Vagina (tissue), 2 donors: ENCODE data around the gene DOCK1. TPM values are rescaled to one million over a fixed set of nuclear protein-coding genes. Genes with fewer than 3 reads are reported as not detected.

ENCODE experiments used
- DNase-seq, 2 donors: peaks; one replicate each; pipeline ENCODE4 v3.0.0-alpha.2; 2017; ENCODE audit errors: extremely low spot score in 2 of 2
- H3K27ac ChIP-seq: fragments of 200-600 bp; sonication (generic); one replicate; pipeline ENCODE4 v1.5.1; 2019
- H3K27me3 ChIP-seq: fragments of 200-600 bp; sonication (generic); one replicate; pipeline ENCODE4 v1.5.1; 2019
- H3K36me3 ChIP-seq, 2 donors: fragments of 200-600 bp; sonication (generic); one replicate each; pipeline ENCODE4 v1.5.1; 2017 to 2019
- H3K4me1 ChIP-seq: fragments of 200-600 bp; sonication (generic); one replicate; pipeline ENCODE4 v1.5.1; 2019
- H3K4me3 ChIP-seq, 2 donors: fragments of 200-600 bp; sonication (generic); 1 replicate in 1 of 2; 2 replicates in 1 of 2; pipeline ENCODE4 v1.5.1; 2016 to 2019
- H3K9me3 ChIP-seq: fragments of 200-600 bp; sonication (generic); one replicate; pipeline ENCODE4 v1.5.1; 2019
- CTCF ChIP-seq, 3 experiments: fragments of 450-650 bp in 2 of 3; fragments of 200-600 bp in 1 of 3; sonication (generic) in 1 of 3; IDR thresholded peaks; one replicate each; pipeline ENCODE4 v1.5.1; 2017 to 2019; ENCODE audit warnings: antibody characterized with exemption in 3 of 3, mild to moderate bottlenecking in 2 of 3, moderate library complexity in 2 of 3
- POLR2A ChIP-seq, 2 donors: fragments of 450-650 bp; IDR thresholded peaks; one replicate each; pipeline ENCODE4 v1.6.1; 2017; ENCODE audit warnings: antibody characterized with exemption in 2 of 2, mild to moderate bottlenecking in 2 of 2, moderate library complexity in 2 of 2
- POLR2AphosphoS5 ChIP-seq, 2 donors: sonication (generic); formaldehyde crosslinking; IDR thresholded peaks; one replicate each; pipeline ENCODE4 v1.9.0; 2017; ENCODE audit warnings: antibody characterized with exemption in 2 of 2, mild to moderate bottlenecking in 2 of 2, low read depth in 1 of 2; ENCODE audit not compliant: insufficient read depth in 1 of 2
- intact Hi-C: fragments of 100-400 bp; cut with DNase I; formaldehyde crosslinking; loops from one replicate; pipeline ENCODE4 v1.15.1; 2023
- total RNA-seq: library from RNA; depleted of rRNA; stranded (reverse); fragments of >200 nt; gene quantifications from one replicate; pipeline ENCODE4 v1.2.3, GENCODE V29; 2016

Gene DOCK1
- total RNA-seq, 1 donor from 2014 or later = 64.6 TPM

- TF ChIP-seq POLR2AphosphoS5 (IDR thresholded peaks at IDR 0.05; ENCODE audit: insufficient read depth in 1 of 2, low read depth in 1 of 2) (no peak), POLR2A (IDR thresholded peaks at IDR 0.05) (no peak), CTCF (IDR thresholded peaks at IDR 0.05) (no peak)
- no peak overlapping the region for H3K4me3 ChIP-seq
- no peaks in the 10 kb centered on the region for H3K27me3 ChIP-seq
- intact Hi-C loops = no loop called here
- DNase-seq = no peak
- H3K36me3 ChIP-seq = peaks cover 0 to 24% of the 10 kb centered on the region in 2 donors
- H3K9me3 ChIP-seq = no peaks in the 10 kb centered on the region
- H3K4me1 ChIP-seq = no peaks in the 10 kb centered on the region
- H3K27ac ChIP-seq = no peak overlapping the region
Measured at GRCh38 chr10:127052001-127052400, 146.8 kb downstream of the DOCK1 start.

GRCh38 chr10:127055263-127055662 is 150.0 kb downstream of the DOCK1 start:
- Histone ChIP-seq H3K9me3 (no peaks in the 10 kb centered on the region), H3K36me3 (peaks cover 0 to 34% of the 10 kb centered on the region in 2 donors), H3K27ac (no peak overlapping the region), H3K4me1 (no peaks in the 10 kb centered on the region), H3K27me3 (no peaks in the 10 kb centered on the region), H3K4me3 (no peak overlapping the region)
- no peak for DNase-seq
- TF ChIP-seq POLR2AphosphoS5 (IDR thresholded peaks at IDR 0.05; ENCODE audit: insufficient read depth in 1 of 2, low read depth in 1 of 2) (no peak), POLR2A (IDR thresholded peaks at IDR 0.05) (no peak), CTCF (IDR thresholded peaks at IDR 0.05) (no peak)
- intact Hi-C loops = no loop called here

GRCh38 chr10:127059314-127059713 is 154.1 kb downstream of the DOCK1 start:
- Histone ChIP-seq H3K36me3 (peaks cover 0 to 37% of the 10 kb centered on the region in 2 donors), H3K27ac (no peak overlapping the region), H3K27me3 (no peaks in the 10 kb centered on the region), H3K4me3 (no peak overlapping the region), H3K4me1 (no peaks in the 10 kb centered on the region), H3K9me3 (no peaks in the 10 kb centered on the region)
- no peak for TF ChIP-seq CTCF (IDR thresholded peaks at IDR 0.05)
- TF ChIP-seq POLR2A (IDR thresholded peaks at IDR 0.05) = no peak
- no peak for TF ChIP-seq POLR2AphosphoS5 (IDR thresholded peaks at IDR 0.05; ENCODE audit: insufficient read depth in 1 of 2, low read depth in 1 of 2)
- no peak for DNase-seq
- intact Hi-C loops = no loop called here

GRCh38 chr10:127063762-127064161 is 158.5 kb downstream of the DOCK1 start:
- H3K36me3 ChIP-seq = peaks cover 0 to 28% of the 10 kb centered on the region in 2 donors

More at GRCh38 chr10:127063762-127064161, 158.5 kb downstream of the DOCK1 start:
- Histone ChIP-seq H3K4me3 (no peak overlapping the region), H3K27me3 (no peaks in the 10 kb centered on the region), H3K27ac (no peak overlapping the region), H3K9me3 (no peaks in the 10 kb centered on the region), H3K4me1 (no peaks in the 10 kb centered on the region)
- intact Hi-C loops = no loop called here
- no peak for DNase-seq
- TF ChIP-seq POLR2AphosphoS5 (IDR thresholded peaks at IDR 0.05; ENCODE audit: insufficient read depth in 1 of 2, low read depth in 1 of 2) = no peak
- TF ChIP-seq CTCF (IDR thresholded peaks at IDR 0.05) = no peak
- TF ChIP-seq POLR2A (IDR thresholded peaks at IDR 0.05) = no peak
